ENCODE measurements around the gene PRICKLE4.
"Not testable (repeated sequence)": the region's sequence is repeated elsewhere in the genome, so short reads cannot be mapped to it uniquely, and the experiment has no call there.

PRICKLE4 gene

DNA sequence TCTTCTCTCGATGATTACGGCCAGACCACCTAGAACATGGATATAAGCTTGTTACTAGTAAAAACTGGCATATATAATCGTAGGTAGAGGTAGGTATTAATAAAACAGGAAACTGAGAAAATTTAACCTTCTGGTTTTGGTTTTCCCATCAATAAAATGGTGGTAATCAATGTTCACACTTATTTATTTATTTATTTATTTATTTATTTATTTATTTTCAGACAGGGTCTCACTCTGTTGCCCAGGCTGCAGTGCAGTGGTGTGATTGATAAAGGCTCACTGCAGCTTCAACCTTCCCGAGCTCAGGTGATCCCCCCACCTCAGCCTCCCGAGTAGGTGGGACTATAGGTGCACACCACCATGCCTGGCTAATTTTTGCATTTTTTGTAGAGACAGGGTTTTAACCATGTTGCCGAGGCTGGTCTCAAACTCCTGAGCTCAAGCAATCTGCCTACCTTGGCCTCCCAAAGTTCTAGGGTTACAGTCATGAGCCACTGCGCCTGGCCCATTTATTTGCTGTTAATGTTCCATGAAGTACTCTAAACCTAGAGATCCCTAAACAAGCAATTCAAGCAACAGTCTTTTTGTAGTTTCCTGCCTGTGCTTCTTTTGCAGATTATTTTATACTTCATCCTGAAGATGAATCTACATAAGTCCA lies 18.4 kb downstream of the PRICKLE4 start:
- no peak for DNase-seq (ENCODE audit: low spot score)

DNA sequence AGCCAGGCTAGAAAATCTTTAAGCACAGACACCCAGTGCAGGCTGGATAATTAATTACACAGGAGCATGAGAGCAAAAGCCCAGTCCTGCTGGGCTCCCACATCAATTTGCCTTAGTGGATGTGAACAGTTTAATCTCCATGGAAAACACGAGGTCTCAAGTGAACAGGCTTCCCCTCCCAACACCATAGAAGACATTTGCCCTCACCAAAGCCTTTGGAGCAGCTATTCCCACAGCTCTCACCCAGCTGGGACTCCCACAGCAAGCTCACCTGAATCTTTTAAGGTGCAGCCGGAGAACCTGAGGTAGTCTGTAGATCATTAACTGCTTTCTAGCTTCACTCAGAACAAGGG lies 19.0 kb downstream of the PRICKLE4 start:
- no peak for DNase-seq (ENCODE audit: low spot score)

DNA sequence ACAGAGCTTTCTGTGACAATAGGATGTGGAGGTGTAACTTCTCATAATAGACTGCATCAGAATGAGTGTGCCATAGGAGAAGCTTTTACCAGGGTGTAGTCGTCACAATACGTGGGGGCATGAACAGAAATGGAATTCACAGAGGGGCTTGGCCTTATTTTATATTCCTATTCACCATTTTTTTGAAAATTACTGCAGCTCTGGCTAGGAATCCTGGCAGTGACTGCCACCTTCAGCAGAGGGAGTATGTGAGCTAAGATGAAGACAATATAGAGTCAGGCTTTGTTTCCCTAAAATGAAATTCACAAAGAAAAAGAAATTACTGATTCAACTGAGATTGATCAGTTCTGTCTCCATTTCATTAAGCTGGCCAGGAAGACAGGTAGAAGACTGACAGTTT lies 20.8 kb downstream of the PRICKLE4 start:
- DNase-seq (ENCODE audit: low spot score), result no peak

DNA sequence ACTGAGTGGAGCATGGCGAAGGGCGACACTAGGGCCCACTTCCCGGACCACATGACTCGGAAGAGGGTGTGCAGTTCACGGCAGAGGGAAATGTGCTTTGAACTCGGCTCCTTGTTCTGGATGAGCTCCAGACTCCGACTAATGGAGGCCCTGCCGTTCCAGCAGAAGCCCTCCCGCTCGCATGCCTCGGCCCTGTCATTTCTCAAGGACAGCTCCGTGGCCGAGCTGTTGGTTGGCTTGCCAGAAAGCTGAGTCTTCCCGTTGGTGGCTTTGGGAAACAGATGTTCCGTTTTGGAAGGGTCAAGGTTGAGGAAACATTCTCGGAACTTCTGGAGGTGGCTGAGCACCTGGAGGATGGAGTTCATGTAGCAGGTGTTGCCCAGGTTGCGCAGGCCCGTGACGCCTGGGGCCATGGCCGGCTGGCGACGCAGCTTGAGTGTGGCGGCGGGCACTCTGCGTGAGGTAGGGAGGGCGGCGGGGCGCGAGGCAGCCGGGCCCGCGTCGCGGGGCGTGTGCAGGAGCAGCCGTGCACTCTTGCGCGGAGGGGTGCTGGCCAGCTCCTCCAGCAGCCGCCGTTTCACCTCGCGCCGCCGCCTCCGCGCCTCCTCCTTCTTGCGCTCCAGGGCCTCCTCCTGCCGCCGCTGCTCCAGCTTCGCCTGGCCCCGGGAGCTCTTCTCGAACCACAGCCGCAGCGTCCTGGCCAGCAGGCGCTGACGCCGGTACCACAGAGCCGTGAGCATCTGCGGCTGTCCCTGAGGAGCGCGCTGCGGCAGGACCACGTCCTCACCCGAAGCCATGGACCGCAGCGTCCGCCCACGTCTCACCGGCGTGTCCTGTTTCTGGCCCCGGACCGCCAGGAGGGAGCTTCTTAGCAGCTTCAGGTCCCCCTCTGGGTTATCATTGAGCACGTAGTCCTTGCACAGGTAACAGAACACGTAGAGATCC lies 25.5 kb downstream of the PRICKLE4 start:
- DNase-seq (ENCODE audit: low spot score), result no peak

DNA sequence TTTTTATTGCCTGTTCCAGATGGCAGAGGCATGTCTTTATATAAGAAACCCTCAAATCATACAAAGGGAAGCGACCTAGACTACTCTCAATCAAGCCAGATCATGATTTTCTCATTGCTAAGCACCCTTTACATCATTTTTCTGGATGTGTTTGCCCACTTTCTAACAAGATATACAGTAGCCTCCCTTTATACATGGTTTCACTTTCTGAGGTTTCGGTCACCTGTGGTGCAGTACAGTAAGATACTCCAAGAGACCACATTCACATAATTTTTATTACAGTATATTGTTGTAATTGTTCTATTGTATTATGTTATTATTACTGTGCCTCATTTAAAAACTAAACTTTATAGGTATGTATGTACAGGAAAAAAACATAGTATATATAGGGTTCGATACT lies 30.5 kb downstream of the PRICKLE4 start:
- no peak for DNase-seq (ENCODE audit: low spot score)

DNA sequence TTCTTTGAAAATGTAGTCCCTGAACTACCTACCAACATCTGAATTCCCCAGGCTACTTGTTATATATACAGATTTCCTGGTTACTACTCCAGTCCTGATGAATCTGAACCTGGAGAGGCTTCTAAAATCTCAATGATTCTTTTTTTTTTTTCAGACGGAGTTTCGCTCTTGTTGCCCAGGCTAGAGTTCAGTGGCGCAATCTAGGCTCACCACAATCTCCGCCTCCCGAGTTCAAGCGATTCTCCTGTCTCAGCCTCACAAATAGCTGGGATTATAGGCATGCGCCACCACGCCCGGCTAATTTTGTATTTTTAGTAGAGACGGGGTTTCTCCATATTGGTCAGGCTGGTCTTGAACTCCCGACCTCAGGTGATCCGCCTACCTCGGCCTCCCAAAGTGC lies 31.4 kb downstream of the PRICKLE4 start:
- not testable (repeated sequence) for DNase-seq (ENCODE audit: low spot score)

DNA sequence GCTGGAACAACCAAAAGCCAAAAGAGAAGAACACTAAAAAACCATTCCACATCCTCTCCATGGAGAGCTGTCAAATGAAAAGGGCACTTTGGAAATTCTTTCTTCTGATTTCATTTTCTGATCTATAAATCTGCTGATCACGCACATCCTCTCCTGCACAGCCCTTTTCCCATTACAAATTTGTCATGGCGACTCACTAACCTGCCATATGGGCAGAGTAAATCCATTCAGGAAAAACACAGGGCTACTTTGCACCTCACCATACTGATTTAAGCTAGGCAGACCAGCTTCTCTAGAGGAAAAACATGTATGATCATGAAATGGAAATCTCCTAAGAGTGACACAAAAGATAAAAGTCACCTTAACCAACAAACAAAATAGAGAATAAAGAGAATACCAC lies 32.9 kb downstream of the PRICKLE4 start:
- DNase-seq (ENCODE audit: low spot score), result no peak

DNA sequence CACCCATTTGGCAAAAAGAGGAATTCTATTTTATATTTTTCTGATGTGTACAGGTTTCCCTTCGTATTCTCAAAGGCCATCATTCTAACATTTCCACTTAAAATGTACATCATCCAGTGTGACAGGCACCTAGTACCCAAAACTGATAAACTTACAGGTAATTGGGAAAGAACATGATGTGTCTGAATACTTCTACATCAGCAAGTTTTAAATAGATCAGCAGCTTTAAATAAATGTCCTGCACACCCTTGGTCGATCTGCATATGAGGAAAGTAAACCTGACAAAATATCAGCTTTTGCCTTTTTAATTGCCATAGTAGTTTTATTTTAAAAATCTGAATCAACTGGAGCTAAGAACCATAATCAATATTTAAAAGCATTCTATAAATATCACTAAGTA lies 33.4 kb downstream of the PRICKLE4 start:
- no peak for DNase-seq (ENCODE audit: low spot score)

DNA sequence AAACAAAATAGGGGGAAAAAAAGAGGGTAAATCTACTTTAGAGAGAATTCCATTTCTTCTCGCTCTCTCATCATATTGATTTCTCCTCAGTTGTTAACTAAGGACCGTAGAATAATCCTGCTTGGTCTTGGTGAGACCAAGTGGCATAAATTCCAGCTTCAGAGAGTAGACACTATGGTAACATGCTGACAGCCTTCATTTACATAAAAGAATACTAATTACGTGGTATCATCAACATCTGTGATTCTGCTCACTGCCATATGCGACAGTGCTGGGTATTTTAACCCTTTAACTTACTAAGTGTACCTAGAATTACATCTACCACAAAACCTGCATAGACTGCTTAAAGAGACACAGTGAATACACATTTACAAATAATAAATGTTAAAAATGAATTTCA lies 34.0 kb downstream of the PRICKLE4 start:
- DNase-seq (ENCODE audit: low spot score), result no peak

DNA sequence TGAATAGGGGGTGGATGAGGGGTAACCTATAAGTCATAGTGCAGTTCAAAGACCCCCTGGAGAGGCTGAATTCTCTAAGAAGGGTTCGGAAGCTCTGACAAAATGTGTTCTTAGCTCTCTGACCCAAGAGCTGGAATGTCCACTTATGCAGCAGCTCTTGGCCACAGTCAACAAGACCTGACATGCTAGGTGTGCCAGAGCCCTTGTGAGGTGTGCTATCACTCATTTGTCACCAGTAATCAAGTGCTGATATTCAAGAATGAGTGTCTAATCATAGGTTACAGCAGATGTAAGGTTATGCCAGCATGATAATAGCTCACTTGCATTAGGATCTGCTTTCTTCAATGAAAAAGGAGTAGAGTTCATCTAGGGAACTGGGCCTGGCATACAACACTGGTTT lies 35.0 kb downstream of the PRICKLE4 start:
- DNase-seq (ENCODE audit: low spot score), result no peak

DNA sequence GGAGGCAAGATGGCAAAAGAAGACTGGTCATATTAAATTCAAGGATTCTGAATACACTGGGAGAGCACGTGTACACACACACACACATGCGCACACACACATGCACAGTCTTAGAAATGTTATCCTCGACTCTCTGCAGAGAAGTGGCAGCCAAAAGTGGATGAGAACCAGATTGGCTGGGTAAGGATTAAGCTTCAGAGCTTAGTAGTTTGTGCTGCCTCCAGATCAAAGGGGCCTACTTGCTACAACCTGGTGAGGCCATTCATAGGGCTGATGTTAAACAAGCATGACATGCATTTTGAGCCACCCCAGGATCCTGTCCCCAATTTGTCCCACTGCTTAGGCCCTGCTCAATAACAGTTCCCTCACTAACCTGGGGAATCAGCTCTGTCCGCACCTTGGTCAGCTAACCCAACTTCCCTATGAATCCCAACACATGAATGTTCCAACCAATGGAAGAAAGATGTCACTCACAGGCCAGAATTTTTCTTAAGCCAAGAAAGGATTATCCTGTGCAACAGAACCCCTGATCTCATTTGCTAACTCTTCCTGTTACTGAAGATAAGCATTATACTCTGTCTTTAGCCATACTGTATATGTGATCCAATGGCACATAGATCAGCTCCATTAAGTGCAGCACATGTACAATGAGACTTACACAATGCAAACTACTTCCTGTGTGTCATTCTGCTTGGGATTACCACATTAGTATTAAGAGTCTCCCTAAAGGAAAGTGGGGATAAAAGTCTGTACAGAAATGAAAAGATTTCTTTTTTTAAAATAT lies 37.9 kb downstream of the PRICKLE4 start:
- DNase-seq (ENCODE audit: low spot score), result no peak

DNA sequence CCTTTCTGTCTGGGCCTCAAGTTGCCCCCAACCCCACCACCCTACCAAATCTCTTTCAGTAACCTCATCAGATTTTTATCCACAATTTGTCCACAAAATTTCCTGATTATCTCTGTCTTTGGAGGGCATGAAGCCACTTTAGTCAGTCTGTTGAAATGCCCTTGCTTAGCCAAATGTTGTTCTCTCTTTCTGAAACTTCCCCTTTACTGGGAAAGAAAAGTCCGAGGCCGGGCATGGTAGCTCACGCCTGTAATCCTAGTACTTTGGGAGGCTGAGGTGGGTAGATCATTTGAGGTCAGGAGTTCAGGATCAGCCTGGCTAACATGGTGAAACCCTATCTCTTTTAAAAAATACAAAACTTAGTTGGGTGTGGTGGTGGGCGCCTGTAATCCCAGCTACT lies 40.7 kb downstream of the PRICKLE4 start:
- DNase-seq (ENCODE audit: low spot score), result no peak

DNA sequence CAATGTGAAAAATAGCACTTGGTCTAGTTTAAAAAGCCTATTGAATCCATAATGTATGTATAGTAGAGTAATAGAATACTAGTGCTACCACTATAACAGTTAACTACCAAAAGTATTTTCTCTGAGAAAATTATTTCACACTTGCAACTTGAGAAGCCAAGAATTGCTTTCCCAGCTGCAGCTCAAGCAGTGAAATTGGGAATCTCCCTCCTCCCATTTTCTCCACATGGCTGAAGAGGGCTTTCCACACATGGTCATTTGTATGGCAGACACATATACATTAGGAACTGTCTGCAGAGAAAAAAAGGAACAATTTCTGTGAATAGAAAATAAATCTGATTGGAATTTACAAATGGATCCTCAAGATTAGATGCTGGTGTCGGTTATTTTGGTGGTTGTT lies 41.4 kb downstream of the PRICKLE4 start:
- DNase-seq (ENCODE audit: low spot score), result no peak

DNA sequence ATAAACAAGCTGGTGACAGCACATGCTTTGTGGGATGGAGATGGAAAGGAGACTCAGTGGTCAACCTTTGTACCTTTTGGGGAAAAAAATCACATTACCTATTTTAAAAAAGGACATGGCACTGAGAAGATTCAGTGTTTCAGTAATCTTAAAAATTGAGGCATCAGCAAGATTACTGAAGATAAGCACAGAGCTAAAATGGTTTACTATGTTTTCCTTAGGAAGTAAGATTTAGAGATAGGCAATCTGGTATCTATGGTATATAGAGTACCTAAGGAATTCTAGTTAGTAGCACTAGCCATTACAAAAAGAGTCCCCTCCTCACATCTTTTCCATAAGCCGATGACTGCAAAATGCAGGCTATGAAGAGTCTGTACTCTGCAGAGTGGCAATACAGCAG lies 42.6 kb downstream of the PRICKLE4 start:
- DNase-seq (ENCODE audit: low spot score), result no peak

DNA sequence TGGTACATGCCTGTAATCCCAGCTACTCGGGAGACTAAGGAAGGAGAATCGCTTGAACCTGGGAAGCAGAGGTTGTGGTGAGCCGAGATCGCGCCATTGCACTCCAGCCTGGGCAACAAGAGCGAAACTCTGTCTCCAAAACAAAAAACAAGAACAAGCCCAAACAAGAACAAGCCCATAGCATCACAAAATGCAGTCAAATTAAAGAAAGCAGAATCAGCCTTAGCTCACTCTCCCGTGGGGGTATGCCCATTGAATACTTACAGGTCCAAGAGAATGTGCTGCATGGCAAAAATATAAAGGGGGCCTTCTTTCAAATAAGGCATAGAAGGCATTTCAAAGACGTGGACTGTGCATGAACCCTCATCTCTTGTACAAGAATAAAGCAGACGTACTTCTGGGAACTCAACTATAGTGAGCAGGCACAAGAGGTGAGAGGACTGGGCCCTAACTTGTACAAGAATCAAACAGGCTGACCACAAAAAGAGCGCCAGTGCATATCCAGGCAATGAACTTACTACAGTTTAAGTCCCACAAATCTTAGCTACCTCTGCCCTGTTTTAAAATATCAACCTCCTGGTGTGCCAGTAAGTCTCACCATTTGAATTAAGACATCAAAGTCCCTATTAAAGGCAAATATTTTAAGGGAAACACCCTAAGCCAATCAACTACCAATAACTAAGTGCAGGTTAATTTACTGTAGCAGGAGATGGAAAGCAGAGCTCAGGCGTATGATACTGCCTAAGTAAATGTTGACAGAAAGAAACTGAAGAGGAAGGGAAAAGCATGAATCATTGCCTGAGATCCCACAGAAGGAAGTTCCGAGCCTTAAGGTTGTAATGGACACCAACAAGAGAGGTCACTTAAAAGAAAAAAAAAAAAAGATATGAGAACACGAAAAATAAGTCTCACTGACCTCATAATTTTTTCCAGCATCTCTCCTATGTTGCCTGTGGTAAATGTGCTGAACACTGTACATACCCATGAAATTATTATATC lies 44.3 kb downstream of the PRICKLE4 start:
- DNase-seq (ENCODE audit: low spot score), result no peak

DNA sequence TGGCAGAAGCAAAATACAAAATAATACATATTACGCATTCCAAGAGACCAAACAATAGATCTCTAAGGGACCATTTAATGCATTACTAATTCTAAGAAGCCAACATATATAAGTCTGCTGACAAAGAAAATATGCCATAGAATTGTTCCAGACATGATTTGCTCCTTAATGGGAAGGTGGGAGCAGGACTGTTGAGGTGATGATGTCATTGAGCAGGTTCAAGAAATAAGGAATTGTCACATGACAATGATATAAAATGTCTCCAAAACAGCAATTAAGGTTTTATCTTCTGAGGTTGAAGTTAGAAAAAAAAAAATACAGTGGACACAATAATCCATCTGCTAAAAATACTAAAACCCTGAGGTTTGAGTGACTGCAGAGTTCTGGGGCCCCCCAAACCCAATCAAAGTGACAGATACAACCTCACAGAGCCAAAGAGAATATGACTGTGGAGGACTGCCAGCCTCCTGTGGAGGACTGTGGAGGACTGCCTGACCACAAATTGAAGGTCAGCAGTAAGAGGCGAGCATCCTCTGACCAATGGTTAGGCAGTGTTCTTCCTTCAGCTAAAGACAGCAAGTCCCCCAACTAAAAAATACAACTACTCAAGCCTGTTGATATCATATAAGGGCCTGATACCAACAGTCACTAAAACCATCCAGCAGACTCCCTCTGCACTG lies 45.9 kb downstream of the PRICKLE4 start:
- no peak for DNase-seq (ENCODE audit: low spot score)

DNA sequence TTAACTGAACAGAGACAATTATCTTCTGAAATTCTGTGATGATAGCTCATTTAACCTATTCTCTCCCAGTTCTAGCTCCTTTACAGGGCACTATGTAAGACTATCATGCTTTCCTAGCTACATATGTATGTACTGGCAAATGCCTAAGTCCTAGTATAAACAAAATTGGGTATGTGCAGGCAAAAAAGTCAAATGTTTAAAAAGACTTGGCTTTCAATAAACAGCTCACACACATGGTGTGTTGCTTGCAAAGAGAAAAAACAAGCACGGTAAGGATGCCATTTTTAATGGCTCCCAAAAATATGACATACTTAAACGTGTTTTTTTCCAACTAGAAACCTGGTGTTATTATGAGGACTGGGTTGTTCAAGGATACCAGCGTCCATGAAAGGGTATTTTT lies 51.7 kb downstream of the PRICKLE4 start:
- DNase-seq (ENCODE audit: low spot score), result no peak

DNA sequence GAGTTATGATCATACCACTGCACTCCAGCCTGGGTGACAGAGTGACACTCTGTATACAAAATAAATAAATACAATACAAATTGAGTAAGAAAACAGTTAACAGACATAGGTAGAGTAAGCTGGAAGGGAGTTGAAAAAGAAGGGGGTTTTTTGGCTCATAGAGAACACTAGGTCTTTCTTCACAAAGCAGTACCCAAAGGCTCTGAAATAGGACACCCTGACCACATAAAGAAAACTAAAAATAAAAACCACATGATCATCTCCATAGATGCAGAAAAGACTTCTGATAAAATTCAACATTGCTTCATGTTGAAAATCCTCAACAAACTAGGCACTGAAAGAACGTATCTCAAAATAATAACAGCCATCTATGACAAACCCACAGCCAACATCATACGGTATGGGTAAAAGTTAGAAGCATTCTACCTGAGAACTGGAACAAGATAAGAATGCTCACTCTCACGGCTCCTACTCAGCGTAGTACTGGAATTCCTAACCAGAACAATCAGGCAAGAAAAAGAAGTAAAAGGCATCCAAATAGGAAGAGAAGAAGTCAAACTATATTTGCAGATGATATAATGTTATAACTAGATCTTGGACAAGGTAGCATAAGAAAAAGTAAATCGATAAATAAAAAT lies 55.6 kb downstream of the PRICKLE4 start:
- peak; percentile 69 for DNase-seq (ENCODE audit: low spot score)

DNA sequence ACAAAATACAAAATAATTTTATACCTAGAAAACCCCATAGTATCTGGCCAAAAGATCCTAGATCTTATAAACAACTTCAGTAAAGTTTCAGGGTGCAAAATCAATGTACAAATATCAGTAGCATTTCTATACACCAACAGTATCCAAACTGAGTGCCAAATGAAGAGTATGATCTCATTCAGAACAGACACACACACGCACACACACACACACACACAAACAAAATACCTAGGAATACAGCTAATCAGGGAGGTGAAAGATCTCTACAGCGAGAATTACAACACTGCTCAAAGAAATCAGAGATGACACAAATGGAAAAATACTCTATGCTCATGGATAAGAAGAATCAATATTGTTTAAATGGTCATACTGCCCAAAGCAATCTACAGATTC lies 56.1 kb downstream of the PRICKLE4 start:
- DNase-seq (ENCODE audit: low spot score), result no peak
